CD4-positive, alpha-beta T cell treated with Interleukin-17A for 4 hours (primary cell): Measurements from ENCODE around the gene SEMA3F.

Source experiments
- DNase-seq: peaks from one replicate; pipeline ENCODE4 v3.0.0-alpha.2; 2020; ENCODE audit warnings: mixed read lengths

The SEMA3F gene

GRCh38 chr3:50156549-50157493 is 1.7 kb downstream of the SEMA3F start:
- DNase-seq, result no peak

GRCh38 chr3:50157827-50158529 is 2.9 kb downstream of the SEMA3F start:
- no peak for DNase-seq

GRCh38 chr3:50158530-50159146 is 3.5 kb downstream of the SEMA3F start:
- DNase-seq, result no peak

GRCh38 chr3:50160561-50160983 is 5.4 kb downstream of the SEMA3F start:
- no peak for DNase-seq

- DNase-seq, result no peak
These were observed 6.2 kb downstream of the SEMA3F start for GRCh38 chr3:50161320-50161719.

GRCh38 chr3:50162034-50162883 is 7.1 kb downstream of the SEMA3F start:
- no peak for DNase-seq

- DNase-seq, result no peak
These were observed 8.7 kb downstream of the SEMA3F start for GRCh38 chr3:50163572-50164455.

- no peak for DNase-seq
These were observed 9.4 kb downstream of the SEMA3F start for GRCh38 chr3:50164481-50164880.

GRCh38 chr3:50164984-50165909 is 10.1 kb downstream of the SEMA3F start:
- no peak for DNase-seq

GRCh38 chr3:50165910-50166538 is 10.9 kb downstream of the SEMA3F start:
- DNase-seq, result no peak

- no peak for DNase-seq
These were observed 11.5 kb downstream of the SEMA3F start for GRCh38 chr3:50166620-50167019.

- no peak for DNase-seq
These were observed 12.1 kb downstream of the SEMA3F start for GRCh38 chr3:50167069-50167840.

- DNase-seq, result no peak
These were observed 12.7 kb downstream of the SEMA3F start for GRCh38 chr3:50167841-50168209.

- DNase-seq, result no peak
These were observed 13.3 kb downstream of the SEMA3F start for GRCh38 chr3:50168388-50168787.

GRCh38 chr3:50168791-50169190 is 13.7 kb downstream of the SEMA3F start:
- DNase-seq, result no peak

- no peak for DNase-seq
These were observed 14.2 kb downstream of the SEMA3F start for GRCh38 chr3:50169232-50169832.

- DNase-seq, result no peak
These were observed 14.7 kb downstream of the SEMA3F start for GRCh38 chr3:50169858-50170257.

- DNase-seq, result no peak
These were observed 15.6 kb downstream of the SEMA3F start for GRCh38 chr3:50170689-50171088.
